Measurements from ENCODE around the gene UVRAG.

- TF ChIP-seq POLR2AphosphoS5 (IDR thresholded peaks at IDR 0.05): no peak
- TF ChIP-seq CTCF (IDR thresholded peaks at IDR 0.05): no peak
Observed at GRCh38 chr11:75898871-75899270, 83.9 kb downstream of the UVRAG start.

Data from stomach (tissue), 4 donors.